Activated CD4-positive, CD25-positive, alpha-beta regulatory T cell (primary cell): ENCODE data around the gene REL.
"Not testable (repeated sequence)": the region's sequence is repeated elsewhere in the genome, so short reads cannot be mapped to it uniquely, and the experiment has no call there.

Experiments used
- DNase-seq, 4 experiments: peaks; one replicate each; lab custom pipeline; 2025; lab: John Stamatoyannopoulos, UW

The REL gene

GRCh38 chr2:60926741-60927552 lies 45.6 kb downstream of the REL start:
- DNase-seq, result no peak

GRCh38 chr2:60932061-60932460 lies 50.7 kb downstream of the REL start:
- DNase-seq, result not testable (repeated sequence)

GRCh38 chr2:60932954-60933353 lies 51.6 kb downstream of the REL start:
- no peak for DNase-seq

DNA sequence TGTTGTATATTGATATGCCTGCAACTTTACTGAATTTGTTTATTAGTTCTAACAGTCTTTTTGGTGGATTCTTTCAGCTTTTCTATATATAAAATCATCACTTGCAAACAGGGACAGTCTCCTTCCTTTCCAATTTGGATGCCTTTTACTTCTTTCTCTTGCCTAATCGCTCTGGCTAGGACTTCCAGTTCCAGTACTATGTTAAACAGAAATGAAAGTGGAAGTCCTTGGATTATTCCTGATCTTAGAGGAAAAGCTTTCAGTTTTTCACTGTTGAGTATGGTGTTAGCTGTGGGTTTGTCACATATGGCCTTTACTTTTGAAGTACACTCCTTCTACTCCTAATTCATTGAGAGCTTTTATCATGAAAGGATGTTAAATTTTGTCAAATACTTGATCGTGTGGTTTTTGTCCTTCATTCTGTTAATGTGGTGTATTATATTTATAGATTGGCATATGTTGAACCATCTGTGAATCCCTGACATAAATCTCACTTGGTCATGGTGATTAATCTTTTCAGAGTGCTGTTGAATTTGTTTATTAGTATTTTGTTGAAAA lies 52.9 kb downstream of the REL start:
- DNase-seq, result no peak

DNA sequence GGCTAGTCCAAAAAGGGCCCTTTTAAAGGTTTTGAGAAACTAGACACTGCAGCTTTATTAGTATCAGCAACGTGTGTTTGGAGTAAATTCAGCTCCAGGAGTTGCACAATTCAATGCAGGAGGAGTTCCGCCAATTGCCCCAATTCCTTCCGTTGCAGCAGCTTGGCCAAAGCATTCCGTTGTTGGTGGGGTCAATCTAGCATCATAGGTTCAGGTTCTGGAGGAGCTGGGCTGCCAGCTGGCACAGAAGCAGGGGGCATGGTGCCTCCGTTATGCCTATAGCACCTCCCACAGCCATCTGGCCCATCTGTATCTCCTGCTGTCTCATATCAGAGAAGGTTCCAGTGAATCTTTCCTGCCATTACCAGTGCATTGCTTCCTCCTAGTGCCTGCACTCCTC lies 55.4 kb downstream of the REL start:
- no peak for DNase-seq

- DNase-seq, result no peak
These were observed 56.9 kb downstream of the REL start for GRCh38 chr2:60938301-60938700.

GRCh38 chr2:60939622-60940021 lies 58.2 kb downstream of the REL start:
- no peak for DNase-seq

- DNase-seq, result no peak
These were observed 64.0 kb downstream of the REL start for GRCh38 chr2:60945341-60945740.

- no peak for DNase-seq
These were observed 65.7 kb downstream of the REL start for GRCh38 chr2:60947056-60947455.

GRCh38 chr2:60948161-60948560 lies 66.8 kb downstream of the REL start:
- no peak for DNase-seq

DNA sequence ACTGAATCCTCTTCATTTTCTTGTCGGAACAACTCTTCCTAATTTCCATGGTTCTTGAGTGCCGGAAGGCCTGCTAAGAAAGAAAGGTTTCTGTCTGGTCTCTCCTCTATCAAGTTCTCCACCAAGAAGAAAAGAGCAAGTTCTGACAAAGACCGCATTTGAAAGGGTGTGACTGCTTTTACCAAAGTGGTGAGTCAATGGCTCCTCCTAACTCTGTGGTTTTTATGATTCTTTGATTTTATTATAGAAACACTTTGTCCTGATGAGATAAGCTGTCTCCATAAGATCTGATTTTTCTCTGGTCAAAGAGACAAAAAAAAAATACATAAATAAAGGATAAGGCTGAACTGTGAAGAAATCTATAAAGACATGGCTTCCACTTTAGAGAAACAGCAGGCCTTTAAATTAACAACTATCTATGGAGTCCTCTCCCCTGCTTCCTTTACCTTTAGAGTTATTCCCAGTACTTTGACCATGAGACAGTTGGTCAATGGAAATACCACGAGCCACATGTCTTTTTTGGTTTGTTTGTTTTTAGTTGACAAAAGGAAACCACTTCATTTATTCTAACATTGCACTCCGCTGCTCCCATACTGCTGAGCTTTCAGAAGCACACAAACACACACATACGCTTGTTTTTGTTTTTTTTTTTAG lies 67.7 kb downstream of the REL start:
- DNase-seq, result no peak

DNA sequence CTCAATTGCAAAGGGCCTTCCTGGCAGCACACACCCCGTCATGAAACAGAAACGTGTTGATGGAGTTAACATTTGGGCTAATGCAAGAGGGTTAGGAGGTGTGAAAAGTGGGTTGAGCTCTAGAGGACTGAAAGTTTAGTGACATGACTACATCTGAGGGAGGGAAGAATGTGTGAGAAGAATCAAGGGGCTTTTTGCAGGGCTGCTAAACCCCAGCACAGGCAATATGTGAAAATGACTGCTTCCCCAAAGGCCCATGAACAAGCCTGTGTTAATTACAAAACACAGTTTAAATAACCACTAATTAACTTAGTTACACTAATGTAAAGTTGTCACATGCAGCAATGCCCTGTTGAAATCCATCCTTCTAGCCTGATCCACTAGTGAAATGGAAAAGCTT lies 72.8 kb downstream of the REL start:
- no peak for DNase-seq

GRCh38 chr2:60957224-60957623 lies 75.8 kb downstream of the REL start:
- no peak for DNase-seq

GRCh38 chr2:60957643-60958042 lies 76.3 kb downstream of the REL start:
- no peak for DNase-seq

DNA sequence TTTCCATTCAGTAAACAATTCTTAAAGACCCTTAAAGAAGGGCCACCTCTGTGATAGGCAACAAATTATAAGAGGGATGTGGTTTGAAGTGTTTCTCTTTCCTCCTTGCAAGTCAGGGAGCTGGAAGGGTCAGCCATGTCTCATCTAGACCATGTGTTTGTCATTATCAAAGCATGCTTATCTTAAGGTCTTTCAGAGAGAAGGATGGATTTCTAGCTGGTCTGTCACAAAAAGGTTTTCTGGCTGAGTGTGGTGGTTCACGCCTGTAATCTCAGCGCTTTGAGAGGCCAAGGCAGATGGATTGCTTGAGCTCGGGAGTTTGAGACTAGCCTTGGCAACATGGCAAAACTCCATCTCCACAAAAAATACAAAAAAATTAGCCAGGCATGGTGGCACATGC lies 77.0 kb downstream of the REL start:
- DNase-seq, result no peak

- no peak for DNase-seq
These were observed 77.4 kb downstream of the REL start for GRCh38 chr2:60958800-60959199.

GRCh38 chr2:60959501-60959900 lies 78.1 kb downstream of the REL start:
- no peak for DNase-seq

- DNase-seq, result no peak
These were observed 79.3 kb downstream of the REL start for GRCh38 chr2:60960706-60961105.

GRCh38 chr2:60961457-60961856 lies 80.1 kb downstream of the REL start:
- DNase-seq, result no peak

DNA sequence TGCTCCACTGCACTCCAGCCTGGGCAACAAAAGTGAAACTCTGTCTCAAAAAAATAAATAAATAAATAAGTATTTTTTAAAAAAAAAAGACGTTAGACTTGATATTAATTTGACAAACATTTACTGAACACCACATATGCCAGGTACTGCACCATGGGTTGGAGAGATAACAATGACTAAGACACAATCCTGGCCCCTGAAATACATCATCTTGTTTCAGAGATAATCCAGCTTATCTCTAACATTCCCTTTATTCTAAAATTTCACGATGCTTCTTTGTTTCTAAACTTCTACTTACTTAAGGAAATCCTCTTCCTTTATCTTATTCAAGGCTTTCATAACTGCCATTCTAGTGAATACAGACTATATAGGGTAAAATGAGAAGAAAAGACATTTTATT lies 81.2 kb downstream of the REL start:
- no peak for DNase-seq

DNA sequence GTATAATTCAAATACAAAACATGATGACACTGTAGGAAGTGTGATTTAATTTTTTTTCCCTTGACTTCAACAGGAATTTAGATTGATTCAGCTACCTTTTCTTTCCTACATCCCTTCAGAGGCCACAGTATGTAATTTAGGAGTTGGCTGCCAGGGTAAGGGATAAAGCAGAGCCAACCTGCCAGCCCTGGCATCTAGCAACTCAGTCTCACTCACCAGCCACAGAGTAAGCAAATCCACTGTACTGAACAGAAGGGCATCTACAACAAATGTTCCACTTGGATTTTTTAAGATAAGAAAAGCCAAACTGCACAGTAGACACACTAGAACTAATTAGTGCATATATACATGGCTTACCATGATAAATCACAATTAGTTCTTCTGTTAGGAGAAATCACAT lies 81.8 kb downstream of the REL start:
- DNase-seq, result no peak

- DNase-seq, result no peak
These were observed 83.5 kb downstream of the REL start for GRCh38 chr2:60964651-60965498.

- DNase-seq, result no peak
These were observed 84.1 kb downstream of the REL start for GRCh38 chr2:60965499-60965785.
